GM18526 (cell line): Measurements from ENCODE around the gene UBTD2.

Experiments used
- POLR2A ChIP-seq: IDR thresholded peaks from 3 replicates; pipeline ENCODE4 v1.6.1; 2011; ENCODE audit not compliant: insufficient read length; ENCODE audit errors: extremely low read depth

The UBTD2 gene

GRCh38 chr5:172274951-172275753, 8.4 kb downstream of the UBTD2 start:
- TF ChIP-seq POLR2A = no peak

GRCh38 chr5:172267943-172268342, 15.6 kb downstream of the UBTD2 start:
- no peak for TF ChIP-seq POLR2A

DNA sequence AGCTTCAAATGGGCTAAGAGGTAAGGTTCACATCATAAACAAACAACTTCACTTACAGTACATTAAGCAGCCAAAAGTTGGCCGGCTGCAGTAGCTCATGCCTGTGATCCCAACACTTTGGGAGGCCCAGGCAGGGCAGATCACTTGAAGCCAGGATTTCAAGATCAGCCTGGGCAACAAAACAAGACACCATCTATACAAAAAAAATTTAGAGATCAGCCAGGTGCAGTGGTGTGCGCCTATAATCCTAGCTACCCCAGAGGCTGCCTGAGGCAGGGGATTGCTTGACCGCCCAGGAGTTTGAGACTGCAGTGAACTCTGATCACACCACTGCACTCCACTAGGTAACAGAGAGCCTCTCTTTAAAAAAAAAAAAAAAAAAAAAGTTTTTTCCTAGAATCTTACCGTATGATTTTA, 16.9 kb downstream of the UBTD2 start:
- TF ChIP-seq POLR2A = no peak

GRCh38 chr5:172266071-172266675, 17.4 kb downstream of the UBTD2 start:
- no peak for TF ChIP-seq POLR2A

GRCh38 chr5:172264815-172265395, 18.7 kb downstream of the UBTD2 start:
- TF ChIP-seq POLR2A = no peak

DNA sequence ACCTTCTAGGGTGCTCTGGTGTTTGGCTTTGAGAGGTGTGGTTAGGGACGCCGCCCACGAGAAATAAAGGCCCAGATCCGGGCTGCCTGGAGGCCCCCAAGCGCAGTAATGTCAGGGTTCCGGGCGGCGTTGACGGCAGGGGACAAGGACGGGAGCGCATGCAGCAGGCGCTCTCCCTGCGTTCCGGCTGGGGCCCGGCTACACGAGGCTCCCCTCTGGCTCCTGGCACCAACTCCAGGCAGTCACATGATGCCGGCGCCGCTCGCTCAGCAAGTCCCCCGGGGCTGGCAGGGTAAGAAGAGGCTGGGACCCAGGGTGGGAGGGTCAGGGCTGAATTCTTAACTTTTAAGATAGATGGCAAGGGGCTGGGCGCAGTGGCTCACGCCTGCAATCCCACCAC, 28.1 kb downstream of the UBTD2 start:
- no peak for TF ChIP-seq POLR2A

- TF ChIP-seq POLR2A = no peak
These were observed 31.1 kb downstream of the UBTD2 start for GRCh38 chr5:172252501-172252900.

DNA sequence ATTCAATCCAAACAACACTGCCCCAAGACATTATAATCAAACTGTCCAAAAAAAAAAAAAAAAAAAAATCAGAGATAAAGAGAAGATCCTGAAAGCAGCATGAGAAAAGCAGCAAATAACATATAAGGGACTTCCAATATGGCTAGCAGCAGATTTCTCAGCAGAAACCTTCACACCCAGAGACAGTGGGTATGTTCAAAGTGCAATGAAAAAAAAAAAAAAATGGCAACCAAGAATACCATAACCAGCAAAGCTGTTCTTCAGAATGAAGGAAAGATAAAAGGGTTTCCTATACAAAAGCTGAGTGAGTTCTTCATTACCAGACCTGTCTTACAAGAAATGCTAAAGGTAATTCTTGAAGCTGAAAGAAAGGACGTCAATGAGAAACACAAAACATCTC, 32.1 kb downstream of the UBTD2 start:
- no peak for TF ChIP-seq POLR2A

DNA sequence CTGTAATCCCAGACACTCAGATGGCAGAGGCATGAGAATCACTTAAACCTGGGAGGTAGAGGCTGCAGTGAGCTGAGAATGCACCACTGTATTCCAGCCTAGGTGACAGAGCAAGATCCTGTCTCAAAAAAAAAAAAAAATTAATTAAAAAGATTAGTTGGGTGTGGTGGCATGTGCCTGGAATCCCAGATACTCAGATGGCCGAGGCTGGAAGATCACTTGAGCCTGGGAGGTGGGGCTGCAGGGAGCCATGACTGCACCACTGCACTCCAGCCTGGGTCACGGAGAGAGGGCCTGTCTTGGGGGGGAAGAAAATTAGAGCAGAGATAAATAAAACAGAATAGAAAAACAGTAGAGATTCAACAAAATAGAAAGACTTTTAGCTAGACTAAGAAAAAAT, 34.9 kb downstream of the UBTD2 start:
- no peak for TF ChIP-seq POLR2A

- no peak for TF ChIP-seq POLR2A
These were observed 37.9 kb downstream of the UBTD2 start for GRCh38 chr5:172245703-172246125.

GRCh38 chr5:172245046-172245445, 38.5 kb downstream of the UBTD2 start:
- no peak for TF ChIP-seq POLR2A

- TF ChIP-seq POLR2A = no peak
These were observed 40.3 kb downstream of the UBTD2 start for GRCh38 chr5:172243302-172243701.

- TF ChIP-seq POLR2A = no peak
These were observed 45.2 kb downstream of the UBTD2 start for GRCh38 chr5:172238334-172238733.

DNA sequence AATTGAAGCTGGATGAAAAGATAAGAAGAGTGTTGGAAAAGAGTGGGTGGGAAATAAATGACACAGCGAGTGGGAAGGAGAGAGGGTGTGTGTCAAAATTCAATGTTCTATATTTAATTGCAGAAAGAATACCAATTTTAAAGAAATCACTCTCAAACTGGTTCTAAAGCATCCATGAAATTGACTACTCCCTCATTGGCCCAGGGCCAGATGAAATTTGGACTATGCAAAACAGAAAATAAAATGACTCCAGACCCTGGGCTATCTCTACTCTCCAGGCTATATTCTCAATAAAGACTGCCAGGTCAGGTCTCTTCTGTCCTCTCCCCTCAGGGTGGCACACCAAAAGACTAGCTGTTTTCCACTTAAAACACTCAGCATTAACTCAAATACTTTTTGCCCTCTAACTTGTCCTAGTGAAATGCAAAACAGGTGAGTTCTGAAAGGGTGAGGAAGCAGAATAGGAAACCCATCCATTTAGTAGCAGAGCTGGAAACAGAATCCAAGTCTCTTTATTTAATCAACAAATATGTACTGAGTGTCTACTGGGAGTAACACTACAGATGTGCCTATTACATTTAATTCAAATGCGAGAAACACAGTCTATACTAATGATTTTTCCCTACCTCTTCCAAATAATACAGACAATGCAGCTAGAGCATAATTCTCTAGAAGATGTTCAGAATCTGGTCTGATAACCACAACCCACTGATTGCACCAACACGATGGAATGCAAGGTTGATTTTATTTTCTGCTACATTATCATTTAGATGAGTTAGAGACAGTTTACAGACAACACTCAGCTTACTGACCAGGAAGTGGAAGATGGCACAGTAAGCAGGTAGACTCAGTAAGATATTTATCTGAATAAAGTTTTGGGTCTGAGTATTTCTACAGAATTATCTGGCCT, 47.5 kb downstream of the UBTD2 start:
- no peak for TF ChIP-seq POLR2A

- TF ChIP-seq POLR2A = no peak
These were observed 48.3 kb downstream of the UBTD2 start for GRCh38 chr5:172235132-172235780.

- TF ChIP-seq POLR2A = no peak
These were observed 49.5 kb downstream of the UBTD2 start for GRCh38 chr5:172234031-172234430.
